Pancreas (tissue), 10 donors: Measurements from ENCODE around the gene SLC51A. TPM values are rescaled to one million over a fixed set of nuclear protein-coding genes. Genes with fewer than 3 reads are reported as not detected.

Experiments
- ATAC-seq, 4 donors: fragments of 200-7000 bp; cut with Tn5 transposase; one replicate each; pipeline versions ENCODE4 v1.8.0 to v1.9.1; 2020; ENCODE audit warnings: mild to moderate bottlenecking in 4 of 4, moderate library complexity in 4 of 4
- DNase-seq, 6 donors: peaks; one replicate each; pipeline ENCODE4 v3.0.0-alpha.2; 2020
- FAIRE-seq: peaks from 2 replicates; lab custom pipeline; 2012; peaks lifted over from hg19 to GRCh38; lab: Jason Lieb, UNC
- H3K27ac ChIP-seq, 4 donors: fragments of 200-600 bp; sonication (generic); 1 replicate in 3 of 4; 2 replicates in 1 of 4; pipeline versions ENCODE4 v1.5.0 to v1.8.0; 2020
- H3K27me3 ChIP-seq, 4 donors: fragments of 200-600 bp; one replicate each; pipeline ENCODE4 v1.8.0; 2021
- H3K36me3 ChIP-seq, 3 donors: fragments of 200-600 bp; sonication (generic) in 1 of 3; one replicate each; pipeline versions ENCODE4 v1.5.0 to v1.8.0; 2020 to 2021
- H3K4me1 ChIP-seq, 3 donors: fragments of 200-600 bp; one replicate each; pipeline ENCODE4 v1.8.0; 2021
- H3K4me3 ChIP-seq, 4 donors: fragments of 200-600 bp; sonication (generic) in 2 of 4; one replicate each; pipeline versions ENCODE4 v1.5.0 to v1.8.0; 2020 to 2021
- H3K9me3 ChIP-seq, 4 donors: fragments of 200-600 bp; one replicate each; pipeline ENCODE4 v1.8.0; 2021
- WGBS, 2 donors: extraction: QIAGEN DNeasy Blood & Tissue Kit; methylation state at CpG; one replicate each; pipeline ENCODE4 v1.1.7; 2013; 5-methylcytosine and 5-hydroxymethylcytosine counted together
- intact Hi-C, 3 donors: fragments of 100-400 bp; cut with DNase I; formaldehyde crosslinking; loops; one replicate each; pipeline versions ENCODE4 v1.11.1 to v1.14.2; 2022
- polyA plus RNA-seq, 2 donors: library from polyadenylated mRNA; stranded (reverse); fragments of 200-250 nt; gene quantifications; one replicate each; pipeline ENCODE4 v1.2.3, GENCODE V29; 2013
- total RNA-seq, 6 donors: library from RNA; stranded (reverse); fragmentation: NEBNext Ultra II Directional in 4 of 6; extraction: Animal tissue kit (Norgen Biotek cat#: 25700) in 4 of 6; gene quantifications; one replicate each; pipeline versions ENCODE4 v1.2.1 to v1.2.4, GENCODE V29; 2021 to 2023
- TF ChIP-seq, protein P1 (sequence below), 4 donors: fragments of 200-600 bp; sonication (generic) in 3 of 4; IDR thresholded peaks; one replicate each; pipeline versions ENCODE4 v1.5.0 to v1.8.0; 2021; ENCODE audit warnings: antibody characterized with exemption in 4 of 4
- donor health status: healthy with polysubstance abuse.
- donor health status: DM: no; HTN: no; CAD: no; lungs with moderate emphysema.
- donor health status: DM: no; HTN: no; CAD: no.
- donor health status: control.
- donor health status: control.
- donor health status: Bipolar disorder and iron deficiency.
- donor health status: DM: yes; HTN: yes; CAD: no.
- donor health status: DM: no; HTN: no; CAD: no.
- donor health status: DM: no; HTN: no; CAD: no.
- donor health status: DM: yes; HTN: yes; CAD: no.

Gene SLC51A
- total and polyA plus RNA-seq, 8 donors = 0.19 to 1.2 (median 0.30) TPM; not detected in 4

DNA sequence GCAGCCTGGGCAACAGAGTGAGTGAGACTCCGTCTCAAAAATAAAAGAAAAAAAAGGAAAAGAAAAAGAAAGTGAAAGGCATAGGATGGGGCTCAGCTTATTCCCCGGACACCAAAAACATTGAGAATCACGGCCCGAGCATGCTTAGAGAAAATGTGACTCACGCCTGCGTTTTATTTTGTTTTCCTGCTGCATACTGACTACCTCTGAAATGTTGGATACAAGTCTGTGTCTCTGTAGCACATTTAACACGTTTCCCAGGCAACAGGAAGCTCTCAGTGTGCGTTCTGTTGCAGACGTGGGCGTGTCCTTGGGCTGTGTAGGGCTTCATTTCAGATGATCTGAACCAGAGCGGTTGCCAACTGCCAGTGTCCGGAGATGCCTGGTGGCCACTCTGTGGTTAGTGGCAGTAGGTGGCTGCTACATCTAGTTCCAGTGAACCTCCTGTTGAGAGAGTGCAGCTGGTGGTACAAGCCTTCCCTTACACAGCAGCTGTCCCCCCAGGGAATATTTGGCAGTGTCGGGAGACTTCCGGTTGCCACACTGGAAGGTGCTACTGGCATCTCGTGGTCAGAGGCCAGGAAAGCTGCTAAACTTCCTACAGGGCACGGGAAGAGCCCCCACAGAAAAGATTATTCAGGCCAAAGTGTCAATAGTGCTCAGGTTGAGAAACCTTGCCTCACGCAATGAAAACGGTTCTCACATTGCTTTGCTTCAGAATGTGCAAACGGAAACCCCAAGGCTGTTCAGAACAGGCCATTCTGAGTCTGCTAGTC lies 3.0 kb downstream of the SLC51A start:
- Histone ChIP-seq H3K4me1 (peaks cover 0 to 4% (median 3%) of the 10 kb centered on the region in 3 donors), H3K9me3 (no peaks in the 10 kb centered on the region), H3K36me3 (no peaks in the 10 kb centered on the region), H3K27me3 (no peaks in the 10 kb centered on the region), H3K27ac (no peak overlapping the region), H3K4me3 (peak overlapping the region in 1 of 4 donors; percentile 18)
- FAIRE-seq (no peak), ATAC-seq (peak in 3 of 4 donors; percentile 36 to 76 (median 52)), DNase-seq (no peak)
- WGBS, 2 donors = 65 to 75% methylated on average over 19 of the region's 19 CpGs
- intact Hi-C loops = no loop called here
- TF ChIP-seq, protein P1, sequence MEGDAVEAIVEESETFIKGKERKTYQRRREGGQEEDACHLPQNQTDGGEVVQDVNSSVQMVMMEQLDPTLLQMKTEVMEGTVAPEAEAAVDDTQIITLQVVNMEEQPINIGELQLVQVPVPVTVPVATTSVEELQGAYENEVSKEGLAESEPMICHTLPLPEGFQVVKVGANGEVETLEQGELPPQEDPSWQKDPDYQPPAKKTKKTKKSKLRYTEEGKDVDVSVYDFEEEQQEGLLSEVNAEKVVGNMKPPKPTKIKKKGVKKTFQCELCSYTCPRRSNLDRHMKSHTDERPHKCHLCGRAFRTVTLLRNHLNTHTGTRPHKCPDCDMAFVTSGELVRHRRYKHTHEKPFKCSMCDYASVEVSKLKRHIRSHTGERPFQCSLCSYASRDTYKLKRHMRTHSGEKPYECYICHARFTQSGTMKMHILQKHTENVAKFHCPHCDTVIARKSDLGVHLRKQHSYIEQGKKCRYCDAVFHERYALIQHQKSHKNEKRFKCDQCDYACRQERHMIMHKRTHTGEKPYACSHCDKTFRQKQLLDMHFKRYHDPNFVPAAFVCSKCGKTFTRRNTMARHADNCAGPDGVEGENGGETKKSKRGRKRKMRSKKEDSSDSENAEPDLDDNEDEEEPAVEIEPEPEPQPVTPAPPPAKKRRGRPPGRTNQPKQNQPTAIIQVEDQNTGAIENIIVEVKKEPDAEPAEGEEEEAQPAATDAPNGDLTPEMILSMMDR (IDR thresholded peaks at IDR 0.05) = no peak

DNA sequence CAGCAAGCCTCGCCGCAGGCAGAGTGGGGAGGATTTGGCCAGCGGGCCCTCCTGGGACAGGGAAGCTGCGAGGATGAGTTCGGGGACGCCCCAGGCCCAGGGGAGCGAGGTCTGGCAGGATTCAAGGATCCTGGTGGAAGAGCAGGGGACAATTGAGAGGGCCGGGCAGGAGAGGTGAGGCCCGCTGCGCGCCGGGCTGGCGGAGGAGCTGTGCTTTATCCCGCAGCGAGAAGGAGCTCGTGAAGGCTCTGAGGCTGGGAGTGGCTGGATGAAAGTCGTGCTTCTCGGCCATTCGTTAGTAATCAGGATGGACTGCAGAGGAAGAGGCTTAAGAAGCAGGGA lies 3.6 kb downstream of the SLC51A start:
- FAIRE-seq = no peak
- no peak for ATAC-seq
- DNase-seq = no peak
- intact Hi-C loops = no loop called here
- no peaks in the 10 kb centered on the region for H3K9me3 ChIP-seq
- no peaks in the 10 kb centered on the region for H3K27me3 ChIP-seq
- WGBS, 2 donors = 86 to 93% methylated on average over 19 of the region's 19 CpGs
- H3K36me3 ChIP-seq = no peaks in the 10 kb centered on the region
- no peak overlapping the region for H3K4me3 ChIP-seq
- TF ChIP-seq, protein P1 (IDR thresholded peaks at IDR 0.05) = no peak
- no peak overlapping the region for H3K27ac ChIP-seq
- peaks cover 0 to 4% (median 3%) of the 10 kb centered on the region in 3 donors for H3K4me1 ChIP-seq

DNA sequence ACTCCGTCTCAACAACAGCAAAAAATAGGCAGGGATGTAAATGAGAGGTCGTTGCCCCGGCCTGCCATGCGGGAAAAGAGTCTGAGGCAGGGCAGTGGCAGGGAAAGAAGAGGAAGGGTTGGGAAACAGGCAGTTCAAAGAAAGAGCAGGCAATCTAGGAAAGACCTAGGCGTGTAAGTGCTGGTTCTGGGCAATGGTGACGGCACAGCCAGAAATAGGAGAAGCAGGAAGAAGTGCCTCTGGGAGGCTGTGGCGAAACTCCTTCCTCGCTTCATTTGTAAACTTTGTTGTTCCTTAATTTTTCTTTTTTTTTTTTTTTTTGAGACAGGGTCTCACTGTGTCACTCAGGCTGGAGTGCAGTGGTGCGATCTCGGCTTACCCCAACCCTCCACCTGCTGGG lies 4.3 kb downstream of the SLC51A start:
- intact Hi-C loops = no loop called here
- FAIRE-seq (no peak), DNase-seq (no peak), ATAC-seq (peak in 2 of 4 donors; percentile 21 to 69)
- H3K27me3 ChIP-seq = no peaks in the 10 kb centered on the region
- peaks cover 0 to 4% (median 3%) of the 10 kb centered on the region in 3 donors for H3K4me1 ChIP-seq
- no peaks in the 10 kb centered on the region for H3K36me3 ChIP-seq
- H3K4me3 ChIP-seq = no peak overlapping the region
- TF ChIP-seq, protein P1 (IDR thresholded peaks at IDR 0.05) = no peak
- 93 to 95% methylated on average over 10 of the region's 10 CpGs for WGBS, 2 donors
- no peaks in the 10 kb centered on the region for H3K9me3 ChIP-seq
- H3K27ac ChIP-seq = no peak overlapping the region

DNA sequence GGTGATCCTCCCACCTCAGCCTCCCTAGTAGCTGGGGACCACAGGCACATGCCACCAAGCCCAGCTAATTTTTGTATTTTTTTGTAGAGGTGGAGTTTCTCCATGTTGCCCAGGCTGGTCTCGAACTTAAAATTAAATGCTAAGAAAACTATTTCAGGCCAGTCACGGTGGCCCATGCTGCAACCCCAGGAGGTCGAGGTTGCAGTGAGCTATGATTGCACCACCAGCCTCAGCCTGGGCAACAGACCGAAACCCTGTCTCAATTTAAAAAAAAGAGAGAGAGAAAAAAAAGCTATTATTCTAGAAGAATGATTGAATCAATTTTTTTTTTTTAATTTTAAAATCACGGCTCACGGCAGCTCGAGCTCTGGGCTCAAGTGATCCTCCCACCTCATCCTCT lies 4.7 kb downstream of the SLC51A start:
- H3K9me3 ChIP-seq = no peaks in the 10 kb centered on the region
- TF ChIP-seq, protein P1 (IDR thresholded peaks at IDR 0.05) = no peak
- no peaks in the 10 kb centered on the region for H3K36me3 ChIP-seq
- H3K4me1 ChIP-seq = peaks cover 0 to 4% (median 3%) of the 10 kb centered on the region in 3 donors
- H3K27ac ChIP-seq = no peak overlapping the region
- 87 to 91% methylated on average over 7 of the region's 7 CpGs for WGBS, 2 donors
- DNase-seq = no peak
- no peak overlapping the region for H3K4me3 ChIP-seq
- ATAC-seq = no peak
- no peak for FAIRE-seq
- intact Hi-C loops = no loop called here
- H3K27me3 ChIP-seq = no peaks in the 10 kb centered on the region
